Measurements from ENCODE around the gene MPPE1. TPM values are rescaled to one million over a fixed set of nuclear protein-coding genes. Genes with fewer than 3 reads are reported as not detected.

The MPPE1 gene
- total RNA-seq, 1 donor from 2014 or later = 52.9 TPM

GRCh38 chr18:11847811-11848210, 60.3 kb downstream of the MPPE1 start:
- POLR2A ChIA-PET = no interaction called here
- H3K4me3 Mint-ChIP-seq = no peak overlapping the region

GRCh38 chr18:11845654-11846053, 62.5 kb downstream of the MPPE1 start:
- no peak overlapping the region for H3K27ac Mint-ChIP-seq
- H3K9me3 Mint-ChIP-seq = no peaks in the 10 kb centered on the region
- no peak for DNase-seq
- TF ChIP-seq CTCF (IDR thresholded peaks at IDR 0.05) = no peak
- POLR2A ChIA-PET = no interaction called here
- H3K27me3 Mint-ChIP-seq = peaks cover 3% of the 10 kb centered on the region
- CTCF ChIA-PET = no interaction called here
- H3K36me3 Mint-ChIP-seq (ENCODE audit: low read depth) = no peaks in the 10 kb centered on the region
- H3K4me1 Mint-ChIP-seq = peaks cover 9% of the 10 kb centered on the region
- intact Hi-C loops (cut with micrococcal nuclease) = no loop called here
- ATAC-seq (ENCODE audit: low read depth) = no peak
- H3K4me3 Mint-ChIP-seq = no peak overlapping the region

More at GRCh38 chr18:11847811-11848210, 60.3 kb downstream of the MPPE1 start:
- DNase-seq (no peak), ATAC-seq (ENCODE audit: low read depth) (no peak)
- Mint-ChIP-seq H3K36me3 (ENCODE audit: low read depth) (peaks cover 10% of the 10 kb centered on the region), H3K27me3 (peaks cover 3% of the 10 kb centered on the region), H3K4me1 (peaks cover 30% of the 10 kb centered on the region), H3K9me3 (no peaks in the 10 kb centered on the region), H3K27ac (no peak overlapping the region)
- CTCF ChIA-PET = no interaction called here
- intact Hi-C loops (cut with micrococcal nuclease) = no loop called here
- no peak for TF ChIP-seq CTCF (IDR thresholded peaks at IDR 0.05)

- peaks cover 3% of the 10 kb centered on the region for H3K27me3 Mint-ChIP-seq
- H3K4me1 Mint-ChIP-seq = no peaks in the 10 kb centered on the region
- ChIA-PET CTCF (no interaction called here), POLR2A (no interaction called here)
- H3K27ac Mint-ChIP-seq = no peak overlapping the region
- TF ChIP-seq CTCF (IDR thresholded peaks at IDR 0.05) = no peak
- DNase-seq (no peak), ATAC-seq (ENCODE audit: low read depth) (no peak)
- no peaks in the 10 kb centered on the region for H3K36me3 Mint-ChIP-seq (ENCODE audit: low read depth)
- intact Hi-C loops (cut with micrococcal nuclease) = no loop called here
- H3K9me3 Mint-ChIP-seq = no peaks in the 10 kb centered on the region
- H3K4me3 Mint-ChIP-seq = no peak overlapping the region
These were observed 63.7 kb downstream of the MPPE1 start for GRCh38 chr18:11844436-11844835.

GRCh38 chr18:11842562-11842961, 65.6 kb downstream of the MPPE1 start:
- peaks cover 3% of the 10 kb centered on the region for H3K27me3 Mint-ChIP-seq
- no peak overlapping the region for H3K4me3 Mint-ChIP-seq
- H3K9me3 Mint-ChIP-seq = no peaks in the 10 kb centered on the region
- ChIA-PET CTCF (no interaction called here), POLR2A (no interaction called here)
- ATAC-seq (ENCODE audit: low read depth) (no peak), DNase-seq (no peak)
- H3K27ac Mint-ChIP-seq = no peak overlapping the region
- no peaks in the 10 kb centered on the region for H3K4me1 Mint-ChIP-seq
- no peaks in the 10 kb centered on the region for H3K36me3 Mint-ChIP-seq (ENCODE audit: low read depth)
- no peak for TF ChIP-seq CTCF (IDR thresholded peaks at IDR 0.05)
- intact Hi-C loops (cut with micrococcal nuclease) = no loop called here

- ChIA-PET POLR2A (interaction anchor here (0.6 kb wide), 1 partner anchor 62 kb away, joined by 3 read pairs; no protein-coding TSS in a partner anchor), CTCF (no interaction called here)
- H3K4me1 Mint-ChIP-seq = no peaks in the 10 kb centered on the region
- H3K9me3 Mint-ChIP-seq = no peaks in the 10 kb centered on the region
- H3K27ac Mint-ChIP-seq = no peak overlapping the region
- ATAC-seq (ENCODE audit: low read depth) = no peak
- intact Hi-C loops (cut with micrococcal nuclease) = no loop called here
- DNase-seq = no peak
- H3K27me3 Mint-ChIP-seq = peaks cover 3% of the 10 kb centered on the region
- H3K4me3 Mint-ChIP-seq = no peak overlapping the region
- no peaks in the 10 kb centered on the region for H3K36me3 Mint-ChIP-seq (ENCODE audit: low read depth)
- no peak for TF ChIP-seq CTCF (IDR thresholded peaks at IDR 0.05)
These were observed 67.6 kb downstream of the MPPE1 start for GRCh38 chr18:11840493-11840892.
